GM10266 (cell line): ENCODE data around the gene GPC2.
A peak's percentile ranks its signal among the peaks of the same experiment; 100 is the strongest.

Experiments used
- DNase-seq: peaks from one replicate; pipeline ENCODE4 v3.0.0; 2012; ENCODE audit errors: extremely low spot score
- CTCF ChIP-seq: IDR thresholded peaks from 2 replicates; pipeline ENCODE4 v1.5.1; 2012; ENCODE audit warnings: mild to moderate bottlenecking, low read depth; ENCODE audit not compliant: control insufficient read depth, insufficient read depth; ENCODE audit errors: missing control alignments

Gene GPC2

DNA sequence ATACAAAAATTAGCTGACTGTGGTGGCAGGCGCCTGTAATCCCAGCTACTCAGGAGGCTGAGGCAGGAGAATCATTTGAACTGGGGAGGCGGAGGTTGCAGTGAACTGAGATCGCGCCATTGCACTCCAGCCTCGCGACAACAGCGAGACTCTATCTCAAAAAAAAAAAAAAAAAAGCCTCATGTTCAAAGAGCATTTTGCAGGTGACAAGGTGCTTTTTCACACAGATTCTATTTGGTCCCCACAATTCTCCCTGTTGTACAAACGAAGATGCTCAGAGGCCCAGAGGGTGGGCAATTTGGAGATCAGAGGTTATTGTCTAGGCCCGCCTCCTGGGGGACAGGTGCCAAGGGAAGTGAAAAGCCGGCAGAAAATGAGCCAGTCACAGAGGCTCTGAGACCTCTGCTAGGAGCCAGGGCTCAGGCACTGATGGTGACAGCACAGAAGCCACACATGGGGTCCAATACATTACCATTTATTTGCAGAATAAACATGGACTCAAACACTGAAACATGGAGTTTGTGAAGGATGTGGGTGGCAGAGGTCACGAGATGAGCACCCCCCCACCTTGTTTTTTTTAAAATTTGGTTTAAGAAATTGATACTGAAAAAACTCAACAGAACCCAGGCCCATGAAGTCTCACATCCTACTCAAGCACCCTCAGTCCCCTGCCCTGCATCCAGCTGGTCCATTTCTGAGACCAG, 7.9 kb downstream of the GPC2 start:
- peak; percentile 42 for DNase-seq
- TF ChIP-seq CTCF = no peak

- TF ChIP-seq CTCF = no peak
- DNase-seq = peak; percentile 33
Measured at GRCh38 chr7:100167912-100168323, 9.3 kb downstream of the GPC2 start.

- no peak for TF ChIP-seq CTCF
- peak; percentile 44 for DNase-seq
Measured at GRCh38 chr7:100166970-100167911, 9.9 kb downstream of the GPC2 start.

GRCh38 chr7:100166317-100166940, 10.8 kb downstream of the GPC2 start:
- no peak for TF ChIP-seq CTCF
- peak; percentile 9 for DNase-seq

GRCh38 chr7:100163871-100164270, 13.3 kb downstream of the GPC2 start:
- TF ChIP-seq CTCF = no peak
- no peak for DNase-seq

DNA sequence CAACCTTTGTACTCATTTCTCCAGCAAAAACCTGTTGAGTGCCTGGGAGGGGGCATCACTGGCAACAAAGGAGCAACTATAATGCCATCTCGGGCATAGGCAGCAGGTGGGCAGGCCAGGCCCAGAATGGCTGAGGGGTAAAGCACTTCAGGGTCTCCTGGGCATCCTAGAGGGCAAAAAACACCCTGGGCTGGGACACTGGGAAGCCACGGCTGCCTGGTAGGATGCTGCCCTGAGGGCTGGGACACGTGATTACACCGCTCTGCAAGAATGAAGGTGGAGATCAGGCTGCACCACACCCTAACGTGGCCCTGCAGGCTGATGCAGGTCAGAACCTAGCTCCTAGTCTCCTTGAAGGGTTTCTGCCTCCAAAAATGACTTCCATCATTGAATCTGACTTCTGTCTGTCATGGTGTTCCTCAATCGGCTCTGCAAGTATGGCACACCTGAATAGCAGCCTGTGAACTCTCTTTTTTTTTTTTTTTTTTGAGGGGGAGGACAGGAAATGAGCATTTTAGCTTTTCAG, 14.1 kb downstream of the GPC2 start:
- no peak for DNase-seq
- no peak for TF ChIP-seq CTCF
